CD4-positive, alpha-beta T cell (primary cell): ENCODE data around the gene ACP4. TPM values are rescaled to one million over a fixed set of nuclear protein-coding genes. Genes with fewer than 3 reads are reported as not detected.
"Not testable (repeated sequence)": the region's sequence is repeated elsewhere in the genome, so short reads cannot be mapped to it uniquely, and the experiment has no call there.

Source experiments
- ATAC-seq: fragments of 200-7000 bp; cut with Tn5 transposase; one replicate; pipeline ENCODE4 v1.10.0; 2022; ENCODE audit warnings: mild to moderate bottlenecking; ENCODE audit not compliant: poor library complexity
- CTCF ChIA-PET: fragments of 350-600 bp; sonication (Branson Sonifier 250); formaldehyde crosslinking; loops from one replicate; lab custom pipeline; 2021; ENCODE audit warnings: antibody characterized with exemption, inconsistent platforms; lab: Charles Lee
- POLR2A ChIA-PET: fragments of 350-600 bp; sonication (Branson Sonifier 250); formaldehyde crosslinking; loops from one replicate; lab custom pipeline; 2021; ENCODE audit warnings: antibody characterized with exemption, inconsistent platforms; lab: Charles Lee
- DNase-seq, 14 experiments: peaks; one replicate each; pipeline ENCODE4 v3.0.0-alpha.2; 2013 to 2020; ENCODE audit warnings: mixed read lengths in 2 of 14
- H3K27ac ChIP-seq, 2 donors: one replicate each; pipeline versions ENCODE4 v1.5.1 to v1.7.0; 2013; ENCODE audit warnings: low read length in 2 of 2, low read depth in 1 of 2, mild to moderate bottlenecking in 1 of 2
- H3K27me3 ChIP-seq, 2 experiments: 1 replicate in 1 of 2; 2 replicates in 1 of 2; pipeline versions ENCODE4 v1.6.1 to v1.7.0; 2013; ENCODE audit warnings: low read length in 2 of 2, control low read depth in 1 of 2, mild to moderate bottlenecking in 1 of 2, moderate library complexity in 1 of 2; ENCODE audit not compliant: insufficient read depth in 2 of 2, control insufficient read depth in 1 of 2
- H3K36me3 ChIP-seq: one replicate; pipeline ENCODE4 v1.6.1; 2013; ENCODE audit warnings: low read length, control low read depth; ENCODE audit not compliant: insufficient read depth
- H3K4me1 ChIP-seq: one replicate; pipeline ENCODE4 v1.6.1; 2013; ENCODE audit warnings: low read length, control low read depth; ENCODE audit not compliant: insufficient read depth
- H3K4me3 ChIP-seq: one replicate; pipeline ENCODE4 v1.5.1; 2013; ENCODE audit warnings: mild to moderate bottlenecking, low read length, moderate library complexity
- H3K9me3 ChIP-seq, 2 experiments: 1 replicate in 1 of 2; 2 replicates in 1 of 2; pipeline versions ENCODE4 v1.6.1 to v1.7.0; 2013; ENCODE audit warnings: low read length in 2 of 2, mild to moderate bottlenecking in 2 of 2, control low read depth in 1 of 2, moderate library complexity in 1 of 2; ENCODE audit not compliant: control insufficient read depth in 1 of 2, insufficient read depth in 1 of 2
- H3K27ac Mint-ChIP-seq: one replicate; pipeline ENCODE4 v1.8.0; 2020; ENCODE audit warnings: mixed read lengths
- H3K27me3 Mint-ChIP-seq: one replicate; pipeline ENCODE4 v1.8.0; 2021; ENCODE audit warnings: mixed read lengths
- H3K36me3 Mint-ChIP-seq: one replicate; pipeline ENCODE4 v1.8.0; 2021; ENCODE audit warnings: low read depth, mixed read lengths
- H3K4me1 Mint-ChIP-seq: one replicate; pipeline ENCODE4 v1.8.0; 2021; ENCODE audit warnings: low read depth, mixed read lengths
- H3K4me3 Mint-ChIP-seq: one replicate; pipeline ENCODE4 v1.8.0; 2020; ENCODE audit warnings: mild to moderate bottlenecking, mixed read lengths
- H3K9me3 Mint-ChIP-seq: one replicate; pipeline ENCODE4 v1.8.0; 2020; ENCODE audit warnings: mixed read lengths
- intact Hi-C, 2 experiments: fragments of 100-400 bp; cut with DNase I in 1 of 2; cut with micrococcal nuclease in 1 of 2; formaldehyde crosslinking; loops; one replicate each; pipeline versions ENCODE4 v1.15.1 to v1.9.0; 2023 to 2025; cut with DNase I, micrococcal nuclease
- total RNA-seq, 174 experiments: library from RNA in 2 of 174; stranded (reverse) in 2 of 174; gene quantifications; one replicate each; pipeline ENCODE4 v1.2.3 and lab custom pipeline; 2021 to 2026
- TF ChIP-seq, protein P1 (sequence below): fragments of 200-600 bp; IDR thresholded peaks from one replicate; pipeline ENCODE4 v1.8.0; 2022; ENCODE audit warnings: antibody characterized with exemption, mild to moderate bottlenecking

ACP4 gene
- total RNA-seq, 2 experiments from 2014 or later = not detected

DNA sequence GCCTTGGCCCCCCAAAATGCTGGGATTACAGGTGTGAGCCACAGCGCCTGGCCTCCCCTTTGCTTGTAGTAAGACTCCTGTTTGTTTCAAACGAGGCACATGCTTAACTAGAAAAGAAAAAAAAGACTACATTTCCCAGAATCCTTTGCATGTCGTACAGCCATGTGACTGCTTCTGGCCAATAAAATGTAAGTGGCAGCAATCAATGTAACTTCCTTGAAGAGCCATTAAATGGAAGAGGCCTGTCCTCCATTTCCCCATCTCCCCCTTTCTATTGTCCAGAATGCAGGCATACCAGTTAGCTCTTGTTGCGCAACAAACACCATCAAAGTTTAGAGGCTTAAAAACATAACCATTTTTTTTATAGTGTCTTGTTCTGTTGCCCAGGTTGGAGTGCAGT is 30.3 kb upstream of the ACP4 start:
- Histone ChIP-seq H3K27me3 (peaks cover 0 to 3% of the 10 kb centered on the region in 2 experiments), H3K27ac (no peak overlapping the region), H3K36me3 (no peaks in the 10 kb centered on the region), H3K9me3 (peaks cover 0 to 4% of the 10 kb centered on the region in 2 experiments), H3K4me1 (no peaks in the 10 kb centered on the region), H3K4me3 (no peak overlapping the region)
- TF ChIP-seq, protein P1, sequence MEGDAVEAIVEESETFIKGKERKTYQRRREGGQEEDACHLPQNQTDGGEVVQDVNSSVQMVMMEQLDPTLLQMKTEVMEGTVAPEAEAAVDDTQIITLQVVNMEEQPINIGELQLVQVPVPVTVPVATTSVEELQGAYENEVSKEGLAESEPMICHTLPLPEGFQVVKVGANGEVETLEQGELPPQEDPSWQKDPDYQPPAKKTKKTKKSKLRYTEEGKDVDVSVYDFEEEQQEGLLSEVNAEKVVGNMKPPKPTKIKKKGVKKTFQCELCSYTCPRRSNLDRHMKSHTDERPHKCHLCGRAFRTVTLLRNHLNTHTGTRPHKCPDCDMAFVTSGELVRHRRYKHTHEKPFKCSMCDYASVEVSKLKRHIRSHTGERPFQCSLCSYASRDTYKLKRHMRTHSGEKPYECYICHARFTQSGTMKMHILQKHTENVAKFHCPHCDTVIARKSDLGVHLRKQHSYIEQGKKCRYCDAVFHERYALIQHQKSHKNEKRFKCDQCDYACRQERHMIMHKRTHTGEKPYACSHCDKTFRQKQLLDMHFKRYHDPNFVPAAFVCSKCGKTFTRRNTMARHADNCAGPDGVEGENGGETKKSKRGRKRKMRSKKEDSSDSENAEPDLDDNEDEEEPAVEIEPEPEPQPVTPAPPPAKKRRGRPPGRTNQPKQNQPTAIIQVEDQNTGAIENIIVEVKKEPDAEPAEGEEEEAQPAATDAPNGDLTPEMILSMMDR = no peak
- CTCF ChIA-PET = no interaction called here
- H3K27ac Mint-ChIP-seq = no peak overlapping the region
- POLR2A ChIA-PET = no interaction called here
- H3K9me3 Mint-ChIP-seq = no peaks in the 10 kb centered on the region
- intact Hi-C loops = no loop called here
- H3K36me3 Mint-ChIP-seq = no peaks in the 10 kb centered on the region
- no peak overlapping the region for H3K4me3 Mint-ChIP-seq
- DNase-seq (peak in 2 of 14 experiments; percentile 21 to 24), ATAC-seq (no peak)
- peaks cover 19% of the 10 kb centered on the region for H3K27me3 Mint-ChIP-seq
- no peaks in the 10 kb centered on the region for H3K4me1 Mint-ChIP-seq

DNA sequence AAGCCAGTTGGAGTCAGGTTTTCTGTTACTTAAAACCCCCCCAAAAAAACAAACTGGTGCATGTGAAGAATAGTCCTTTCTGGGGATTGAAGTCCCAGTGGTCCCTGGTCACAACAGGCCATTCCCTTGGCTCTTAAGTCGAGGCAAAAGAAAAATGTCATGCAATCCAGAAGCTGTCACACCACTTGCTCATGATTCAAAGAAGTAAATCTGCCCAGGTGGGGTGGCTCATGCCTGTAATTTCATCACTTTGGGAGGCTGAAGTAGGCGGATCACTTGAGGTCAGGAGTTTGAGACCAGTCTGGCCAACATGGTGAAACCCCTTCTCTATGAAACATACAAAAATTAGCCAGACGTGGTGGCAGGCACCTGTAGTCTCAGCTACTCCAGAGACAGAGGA is 28.7 kb upstream of the ACP4 start:
- H3K4me3 ChIP-seq, DNase-seq, H3K4me1 Mint-ChIP-seq, H3K36me3 ChIP-seq, H3K27me3 ChIP-seq, H3K36me3 Mint-ChIP-seq, POLR2A ChIA-PET, H3K9me3 Mint-ChIP-seq, H3K9me3 ChIP-seq, intact Hi-C loops, ATAC-seq, H3K4me3 Mint-ChIP-seq, CTCF ChIA-PET, H3K27ac Mint-ChIP-seq, H3K27ac ChIP-seq, H3K4me1 ChIP-seq: not testable (repeated sequence)
- peaks cover 23% of the 10 kb centered on the region for H3K27me3 Mint-ChIP-seq

DNA sequence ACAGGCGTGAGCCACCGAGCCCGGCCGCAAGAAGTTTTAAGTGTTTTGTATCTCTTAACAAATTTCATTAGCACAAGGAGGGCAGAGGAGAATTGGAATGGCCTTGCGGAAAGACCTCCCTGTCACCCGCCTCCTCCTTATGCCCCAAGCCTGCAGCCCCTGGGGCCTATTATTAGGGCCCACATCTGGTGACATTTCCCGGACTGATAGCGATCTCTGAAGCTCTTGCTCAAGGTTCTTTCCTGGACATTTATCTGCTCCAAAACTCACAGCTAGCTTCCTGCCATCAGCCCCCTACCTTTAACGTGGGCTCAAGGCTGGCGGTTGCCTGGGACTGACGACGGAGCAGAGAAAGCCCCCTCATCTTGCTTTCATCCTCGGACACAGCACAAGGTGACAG is 26.7 kb upstream of the ACP4 start:
- POLR2A ChIA-PET, H3K9me3 ChIP-seq, H3K4me3 Mint-ChIP-seq, intact Hi-C loops, H3K36me3 Mint-ChIP-seq, H3K27me3 ChIP-seq, CTCF ChIA-PET, H3K4me3 ChIP-seq, H3K4me1 ChIP-seq, H3K4me1 Mint-ChIP-seq, H3K27ac Mint-ChIP-seq, DNase-seq, H3K9me3 Mint-ChIP-seq, H3K27ac ChIP-seq, ATAC-seq, H3K36me3 ChIP-seq: not testable (repeated sequence)
- peaks cover 30% of the 10 kb centered on the region for H3K27me3 Mint-ChIP-seq

DNA sequence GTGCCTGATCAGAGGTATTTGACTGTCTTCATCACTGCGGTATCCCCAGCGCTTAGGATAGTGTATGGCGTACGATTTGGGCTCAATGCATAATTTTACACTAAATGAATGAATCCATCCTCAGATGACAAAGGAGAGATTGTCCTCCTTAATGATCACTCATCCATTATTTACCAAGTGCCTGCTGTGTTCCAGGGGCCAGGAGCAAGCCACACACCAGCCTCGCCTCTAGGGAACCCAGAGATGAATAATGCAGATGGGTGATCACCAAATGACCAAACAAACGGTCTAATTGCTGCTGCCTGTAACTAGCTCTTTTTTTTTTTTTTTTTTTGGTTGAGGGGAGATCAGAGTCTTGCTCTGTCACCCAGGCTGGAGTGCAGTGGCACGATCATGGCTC is 25.8 kb upstream of the ACP4 start:
- no peaks in the 10 kb centered on the region for H3K4me1 Mint-ChIP-seq
- TF ChIP-seq, protein P1 = no peak
- Histone ChIP-seq H3K36me3 (no peaks in the 10 kb centered on the region), H3K4me3 (no peak overlapping the region), H3K27ac (no peak overlapping the region), H3K9me3 (peaks cover 0 to 4% of the 10 kb centered on the region in 2 experiments), H3K27me3 (no peaks in the 10 kb centered on the region), H3K4me1 (no peaks in the 10 kb centered on the region)
- intact Hi-C loops = no loop called here
- no peak for DNase-seq
- no peaks in the 10 kb centered on the region for H3K36me3 Mint-ChIP-seq
- no peak for ATAC-seq
- CTCF ChIA-PET = no interaction called here
- no peak overlapping the region for H3K4me3 Mint-ChIP-seq
- no peak overlapping the region for H3K27ac Mint-ChIP-seq
- H3K27me3 Mint-ChIP-seq = peaks cover 30% of the 10 kb centered on the region
- POLR2A ChIA-PET = no interaction called here
- no peaks in the 10 kb centered on the region for H3K9me3 Mint-ChIP-seq

DNA sequence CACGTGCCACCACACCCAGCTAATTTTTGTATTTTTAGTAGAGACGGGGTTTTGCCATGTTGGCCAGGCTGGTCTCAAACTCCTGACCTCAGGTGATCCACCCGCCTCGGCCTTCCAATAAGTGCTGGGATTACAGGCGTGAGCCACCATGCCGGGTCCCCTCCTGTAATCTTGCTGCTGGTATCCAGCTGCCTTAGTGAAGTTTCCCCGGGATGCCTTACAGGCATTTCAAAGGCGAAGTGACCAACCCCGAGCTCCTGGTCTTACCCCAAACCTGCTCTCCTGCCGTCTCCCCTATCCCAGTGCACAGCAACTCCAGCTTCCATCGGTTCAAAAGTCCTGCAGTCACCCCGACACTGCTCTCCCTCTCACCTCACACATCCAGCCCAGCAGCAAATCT is 23.5 kb upstream of the ACP4 start:
- intact Hi-C loops, H3K27ac ChIP-seq: not testable (repeated sequence)

GRCh38 chr19:50767263-50767662 is 23.0 kb upstream of the ACP4 start:
- not testable (repeated sequence) for H3K36me3 Mint-ChIP-seq, H3K9me3 Mint-ChIP-seq

More for the DNA sequence above, 23.5 kb upstream of the ACP4 start:
- H3K36me3 ChIP-seq, H3K4me1 ChIP-seq, H3K9me3 ChIP-seq, H3K4me1 Mint-ChIP-seq, POLR2A ChIA-PET, H3K4me3 Mint-ChIP-seq, H3K27ac Mint-ChIP-seq, ATAC-seq, H3K9me3 Mint-ChIP-seq, H3K27me3 ChIP-seq, CTCF ChIA-PET, DNase-seq, H3K4me3 ChIP-seq, H3K36me3 Mint-ChIP-seq: not testable (repeated sequence)
- peaks cover 30% of the 10 kb centered on the region for H3K27me3 Mint-ChIP-seq

More at GRCh38 chr19:50767263-50767662, 23.0 kb upstream of the ACP4 start:
- H3K27me3 ChIP-seq, ATAC-seq, H3K4me1 ChIP-seq, CTCF ChIA-PET, H3K27ac ChIP-seq, H3K4me1 Mint-ChIP-seq, POLR2A ChIA-PET, H3K4me3 Mint-ChIP-seq, H3K27ac Mint-ChIP-seq, H3K36me3 ChIP-seq, DNase-seq, H3K4me3 ChIP-seq, intact Hi-C loops, H3K9me3 ChIP-seq: not testable (repeated sequence)
- peaks cover 30% of the 10 kb centered on the region for H3K27me3 Mint-ChIP-seq
